MCF 10A (cell line): ENCODE data around the gene BTN3A1. TPM values are rescaled to one million over a fixed set of nuclear protein-coding genes. Genes with fewer than 3 reads are reported as not detected.

Experiments used
- BruUV-seq: library from RNA; stranded (reverse); fragments of 400-500 nt; replicated peaks from 2 replicates; lab custom pipeline; 2021; lab: Mats Ljungman, UMichigan
- CTCF ChIA-PET: fragments of 300-600 bp; sonication (Branson Sonifier 250); formaldehyde crosslinking; extraction: SDS; loops from one replicate; lab custom pipeline; 2021; ENCODE audit warnings: antibody characterized with exemption, inconsistent platforms; lab: Yijun Ruan, JAX
- POLR2A ChIA-PET: fragments of 300-600, 350-650 bp; sonication (Branson Sonifier 250); formaldehyde crosslinking; extraction: SDS; loops from one replicate; lab custom pipeline; 2020; ENCODE audit warnings: antibody characterized with exemption, inconsistent platforms; lab: Yijun Ruan, JAX
- DNase-seq: peaks from one replicate; pipeline ENCODE4 v3.0.0-alpha.2; 2018; ENCODE audit not compliant: unreplicated experiment
- H3K27ac Mint-ChIP-seq: one replicate; pipeline ENCODE4 v1.8.0; 2022; ENCODE audit warnings: mild to moderate bottlenecking, low read depth, mixed read lengths; ENCODE audit not compliant: unreplicated experiment
- H3K27me3 Mint-ChIP-seq: one replicate; pipeline ENCODE4 v1.8.0; 2022; ENCODE audit warnings: mixed read lengths; ENCODE audit not compliant: insufficient read depth, unreplicated experiment
- H3K36me3 Mint-ChIP-seq: one replicate; pipeline ENCODE4 v1.8.0; 2022; ENCODE audit warnings: mild to moderate bottlenecking, moderate library complexity, mixed read lengths; ENCODE audit not compliant: insufficient read depth, unreplicated experiment
- H3K4me1 Mint-ChIP-seq: one replicate; pipeline ENCODE4 v1.8.0; 2022; ENCODE audit warnings: mixed read lengths; ENCODE audit not compliant: insufficient read depth, unreplicated experiment
- H3K4me3 Mint-ChIP-seq: one replicate; pipeline ENCODE4 v1.8.0; 2022; ENCODE audit warnings: mild to moderate bottlenecking, moderate library complexity, mixed read lengths; ENCODE audit not compliant: unreplicated experiment
- H3K9me3 Mint-ChIP-seq: one replicate; pipeline ENCODE4 v1.8.0; 2022; ENCODE audit warnings: mixed read lengths; ENCODE audit not compliant: unreplicated experiment
- intact Hi-C: fragments of 100-400 bp; cut with micrococcal nuclease; formaldehyde crosslinking; loops from 2 replicates; pipeline ENCODE4 v1.14.1; 2022
- total RNA-seq: library from RNA; stranded (reverse); gene quantifications from 2 replicates; pipeline ENCODE4 v1.2.3, GENCODE V29; 2022
- TF ChIP-seq, protein P1 (sequence below): fragments of 200-600 bp; IDR thresholded peaks from one replicate; pipeline ENCODE4 v1.8.0; 2022; ENCODE audit warnings: antibody characterized with exemption, mild to moderate bottlenecking; ENCODE audit not compliant: unreplicated experiment

The BTN3A1 gene
- total RNA-seq, 1 experiment from 2014 or later: 8.0 TPM

- peak; percentile 93 for DNase-seq
- Mint-ChIP-seq H3K9me3 (no peaks in the 10 kb centered on the region), H3K27ac (no peak overlapping the region), H3K27me3 (no peaks in the 10 kb centered on the region), H3K4me1 (peaks cover 29% of the 10 kb centered on the region), H3K4me3 (no peak overlapping the region), H3K36me3 (peaks cover 16% of the 10 kb centered on the region)
- TSS peak; percentile 56 for BruUV-seq
- intact Hi-C loops: loop anchor here (1.0 to 5.0 kb wide), 3 partner anchors 27 to 111 kb away; no protein-coding TSS in a partner anchor
- ChIA-PET CTCF (no interaction called here), POLR2A (interaction anchor here (0.5 to 1.3 kb wide), 4 partner anchors 9 to 724 kb away, joined by 3 to 4 read pairs (median 3); no protein-coding TSS in a partner anchor)
- TF ChIP-seq, protein P1, sequence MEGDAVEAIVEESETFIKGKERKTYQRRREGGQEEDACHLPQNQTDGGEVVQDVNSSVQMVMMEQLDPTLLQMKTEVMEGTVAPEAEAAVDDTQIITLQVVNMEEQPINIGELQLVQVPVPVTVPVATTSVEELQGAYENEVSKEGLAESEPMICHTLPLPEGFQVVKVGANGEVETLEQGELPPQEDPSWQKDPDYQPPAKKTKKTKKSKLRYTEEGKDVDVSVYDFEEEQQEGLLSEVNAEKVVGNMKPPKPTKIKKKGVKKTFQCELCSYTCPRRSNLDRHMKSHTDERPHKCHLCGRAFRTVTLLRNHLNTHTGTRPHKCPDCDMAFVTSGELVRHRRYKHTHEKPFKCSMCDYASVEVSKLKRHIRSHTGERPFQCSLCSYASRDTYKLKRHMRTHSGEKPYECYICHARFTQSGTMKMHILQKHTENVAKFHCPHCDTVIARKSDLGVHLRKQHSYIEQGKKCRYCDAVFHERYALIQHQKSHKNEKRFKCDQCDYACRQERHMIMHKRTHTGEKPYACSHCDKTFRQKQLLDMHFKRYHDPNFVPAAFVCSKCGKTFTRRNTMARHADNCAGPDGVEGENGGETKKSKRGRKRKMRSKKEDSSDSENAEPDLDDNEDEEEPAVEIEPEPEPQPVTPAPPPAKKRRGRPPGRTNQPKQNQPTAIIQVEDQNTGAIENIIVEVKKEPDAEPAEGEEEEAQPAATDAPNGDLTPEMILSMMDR: no peak
These were observed 19.4 kb downstream of the BTN3A1 start for GRCh38 chr6:26421259-26422144.

DNA sequence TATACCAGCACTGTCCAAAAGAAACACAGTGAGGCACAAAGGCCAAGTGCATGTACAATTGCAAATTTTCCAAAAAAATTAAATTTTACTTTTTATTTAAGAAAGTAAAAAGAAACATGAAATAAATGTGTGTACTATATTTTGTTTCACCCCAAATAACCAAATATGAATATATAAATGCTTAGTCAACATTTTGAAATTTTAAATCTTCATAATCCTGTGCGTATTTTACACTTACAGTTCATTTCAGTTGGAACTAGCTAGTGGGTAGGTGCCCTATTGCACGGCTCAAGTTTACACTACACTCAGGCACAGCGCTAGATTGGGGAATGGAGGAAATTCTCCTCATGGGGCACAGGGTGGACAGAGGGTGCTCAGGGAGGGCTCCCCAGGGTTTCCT is 20.3 kb downstream of the BTN3A1 start:
- Mint-ChIP-seq H3K27me3 (no peaks in the 10 kb centered on the region), H3K4me3 (no peak overlapping the region), H3K4me1 (peaks cover 29% of the 10 kb centered on the region), H3K27ac (no peak overlapping the region), H3K9me3 (no peaks in the 10 kb centered on the region), H3K36me3 (peaks cover 19% of the 10 kb centered on the region)
- BruUV-seq: no TSS peak
- intact Hi-C loops: loop anchor here (5.0 kb wide), 1 partner anchor 110 kb away; no protein-coding TSS in a partner anchor
- DNase-seq: no peak
- TF ChIP-seq, protein P1: no peak
- ChIA-PET POLR2A (no interaction called here), CTCF (no interaction called here)

- no TSS peak for BruUV-seq
- H3K36me3 Mint-ChIP-seq: peaks cover 41% of the 10 kb centered on the region
- no peaks in the 10 kb centered on the region for H3K27me3 Mint-ChIP-seq
- TF ChIP-seq, protein P1: no peak
- H3K4me1 Mint-ChIP-seq: peaks cover 40% of the 10 kb centered on the region
- no peak overlapping the region for H3K4me3 Mint-ChIP-seq
- DNase-seq: no peak
- intact Hi-C loops: no loop called here
- no peak overlapping the region for H3K27ac Mint-ChIP-seq
- H3K9me3 Mint-ChIP-seq: no peaks in the 10 kb centered on the region
- ChIA-PET CTCF (no interaction called here), POLR2A (no interaction called here)
These were observed 24.8 kb downstream of the BTN3A1 start for GRCh38 chr6:26426691-26427450.

GRCh38 chr6:26427451-26427809 is 25.4 kb downstream of the BTN3A1 start:
- no peak for DNase-seq
- intact Hi-C loops: no loop called here
- POLR2A ChIA-PET: interaction anchor here (0.6 to 0.7 kb wide), 2 partner anchors 70 to 337 kb away, joined by 3 read pairs; no protein-coding TSS in a partner anchor
- Mint-ChIP-seq H3K36me3 (peaks cover 41% of the 10 kb centered on the region), H3K4me1 (peaks cover 42% of the 10 kb centered on the region), H3K27ac (no peak overlapping the region), H3K4me3 (no peak overlapping the region), H3K27me3 (no peaks in the 10 kb centered on the region), H3K9me3 (no peaks in the 10 kb centered on the region)
- BruUV-seq: no TSS peak
- CTCF ChIA-PET: no interaction called here
- TF ChIP-seq, protein P1: no peak
